CD4-positive, alpha-beta T cell (primary cell): ENCODE results near the gene TMBIM1. TPM values are rescaled to one million over a fixed set of nuclear protein-coding genes. Genes with fewer than 3 reads are reported as not detected.
A peak's percentile ranks its signal among the peaks of the same experiment; 100 is the strongest.

ENCODE experiments used
- ATAC-seq: fragments of 200-7000 bp; cut with Tn5 transposase; one replicate; pipeline ENCODE4 v1.10.0; 2022; ENCODE audit warnings: mild to moderate bottlenecking; ENCODE audit not compliant: poor library complexity
- CTCF ChIA-PET: fragments of 350-600 bp; sonication (Branson Sonifier 250); formaldehyde crosslinking; loops from one replicate; lab custom pipeline; 2021; ENCODE audit warnings: antibody characterized with exemption, inconsistent platforms; lab: Charles Lee
- POLR2A ChIA-PET: fragments of 350-600 bp; sonication (Branson Sonifier 250); formaldehyde crosslinking; loops from one replicate; lab custom pipeline; 2021; ENCODE audit warnings: antibody characterized with exemption, inconsistent platforms; lab: Charles Lee
- DNase-seq, 14 experiments: peaks; one replicate each; pipeline ENCODE4 v3.0.0-alpha.2; 2013 to 2020; ENCODE audit warnings: mixed read lengths in 2 of 14
- H3K27ac ChIP-seq, 2 donors: one replicate each; pipeline versions ENCODE4 v1.5.1 to v1.7.0; 2013; ENCODE audit warnings: low read length in 2 of 2, low read depth in 1 of 2, mild to moderate bottlenecking in 1 of 2
- H3K27me3 ChIP-seq, 2 experiments: 1 replicate in 1 of 2; 2 replicates in 1 of 2; pipeline versions ENCODE4 v1.6.1 to v1.7.0; 2013; ENCODE audit warnings: low read length in 2 of 2, control low read depth in 1 of 2, mild to moderate bottlenecking in 1 of 2, moderate library complexity in 1 of 2; ENCODE audit not compliant: insufficient read depth in 2 of 2, control insufficient read depth in 1 of 2
- H3K36me3 ChIP-seq: one replicate; pipeline ENCODE4 v1.6.1; 2013; ENCODE audit warnings: low read length, control low read depth; ENCODE audit not compliant: insufficient read depth
- H3K4me1 ChIP-seq: one replicate; pipeline ENCODE4 v1.6.1; 2013; ENCODE audit warnings: low read length, control low read depth; ENCODE audit not compliant: insufficient read depth
- H3K4me3 ChIP-seq: one replicate; pipeline ENCODE4 v1.5.1; 2013; ENCODE audit warnings: mild to moderate bottlenecking, low read length, moderate library complexity
- H3K9me3 ChIP-seq, 2 experiments: 1 replicate in 1 of 2; 2 replicates in 1 of 2; pipeline versions ENCODE4 v1.6.1 to v1.7.0; 2013; ENCODE audit warnings: low read length in 2 of 2, mild to moderate bottlenecking in 2 of 2, control low read depth in 1 of 2, moderate library complexity in 1 of 2; ENCODE audit not compliant: control insufficient read depth in 1 of 2, insufficient read depth in 1 of 2
- H3K27ac Mint-ChIP-seq: one replicate; pipeline ENCODE4 v1.8.0; 2020; ENCODE audit warnings: mixed read lengths
- H3K27me3 Mint-ChIP-seq: one replicate; pipeline ENCODE4 v1.8.0; 2021; ENCODE audit warnings: mixed read lengths
- H3K36me3 Mint-ChIP-seq: one replicate; pipeline ENCODE4 v1.8.0; 2021; ENCODE audit warnings: low read depth, mixed read lengths
- H3K4me1 Mint-ChIP-seq: one replicate; pipeline ENCODE4 v1.8.0; 2021; ENCODE audit warnings: low read depth, mixed read lengths
- H3K4me3 Mint-ChIP-seq: one replicate; pipeline ENCODE4 v1.8.0; 2020; ENCODE audit warnings: mild to moderate bottlenecking, mixed read lengths
- H3K9me3 Mint-ChIP-seq: one replicate; pipeline ENCODE4 v1.8.0; 2020; ENCODE audit warnings: mixed read lengths
- intact Hi-C, 2 experiments: fragments of 100-400 bp; cut with DNase I in 1 of 2; cut with micrococcal nuclease in 1 of 2; formaldehyde crosslinking; loops; one replicate each; pipeline versions ENCODE4 v1.15.1 to v1.9.0; 2023 to 2025; cut with DNase I, micrococcal nuclease
- total RNA-seq, 174 experiments: library from RNA in 2 of 174; stranded (reverse) in 2 of 174; gene quantifications; one replicate each; pipeline ENCODE4 v1.2.3 and lab custom pipeline; 2021 to 2026
- TF ChIP-seq, protein P1 (sequence below): fragments of 200-600 bp; IDR thresholded peaks from one replicate; pipeline ENCODE4 v1.8.0; 2022; ENCODE audit warnings: antibody characterized with exemption, mild to moderate bottlenecking

Gene TMBIM1
- total RNA-seq, 2 experiments from 2014 or later: 99.2 to 102 TPM

DNA sequence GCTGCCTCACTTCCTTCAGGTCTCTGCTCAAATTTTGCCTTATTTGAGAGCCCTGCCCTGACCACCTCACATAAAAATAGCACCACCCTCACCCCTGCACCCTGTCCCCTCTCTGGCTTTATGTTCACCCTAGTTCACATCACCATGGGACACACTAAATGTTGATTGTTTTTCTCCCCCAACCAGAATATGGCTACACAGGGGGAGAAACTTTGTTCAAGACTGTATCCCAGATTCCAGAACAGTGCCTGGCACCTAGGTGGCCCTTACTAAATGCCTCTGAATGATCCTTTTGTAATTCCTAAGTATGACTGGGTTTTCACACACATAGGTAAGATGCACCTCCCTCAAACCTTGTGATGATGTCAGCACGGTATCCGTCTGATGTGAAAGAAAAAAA, 36.0 kb upstream of the TMBIM1 start:
- no peaks in the 10 kb centered on the region for H3K9me3 ChIP-seq
- ChIA-PET POLR2A (no interaction called here), CTCF (interaction anchor here (1.9 kb wide), 1 partner anchor 36 kb away, joined by 4 read pairs; the partner anchor contains the start of gene TMBIM1)
- Mint-ChIP-seq H3K9me3 (no peaks in the 10 kb centered on the region), H3K4me1 (peaks cover 32% of the 10 kb centered on the region), H3K27ac (no peak overlapping the region), H3K4me3 (no peak overlapping the region), H3K36me3 (no peaks in the 10 kb centered on the region), H3K27me3 (no peaks in the 10 kb centered on the region)
- no peaks in the 10 kb centered on the region for H3K36me3 ChIP-seq
- H3K4me3 ChIP-seq: no peak overlapping the region
- H3K27me3 ChIP-seq: no peaks in the 10 kb centered on the region
- DNase-seq: no peak
- TF ChIP-seq, protein P1, sequence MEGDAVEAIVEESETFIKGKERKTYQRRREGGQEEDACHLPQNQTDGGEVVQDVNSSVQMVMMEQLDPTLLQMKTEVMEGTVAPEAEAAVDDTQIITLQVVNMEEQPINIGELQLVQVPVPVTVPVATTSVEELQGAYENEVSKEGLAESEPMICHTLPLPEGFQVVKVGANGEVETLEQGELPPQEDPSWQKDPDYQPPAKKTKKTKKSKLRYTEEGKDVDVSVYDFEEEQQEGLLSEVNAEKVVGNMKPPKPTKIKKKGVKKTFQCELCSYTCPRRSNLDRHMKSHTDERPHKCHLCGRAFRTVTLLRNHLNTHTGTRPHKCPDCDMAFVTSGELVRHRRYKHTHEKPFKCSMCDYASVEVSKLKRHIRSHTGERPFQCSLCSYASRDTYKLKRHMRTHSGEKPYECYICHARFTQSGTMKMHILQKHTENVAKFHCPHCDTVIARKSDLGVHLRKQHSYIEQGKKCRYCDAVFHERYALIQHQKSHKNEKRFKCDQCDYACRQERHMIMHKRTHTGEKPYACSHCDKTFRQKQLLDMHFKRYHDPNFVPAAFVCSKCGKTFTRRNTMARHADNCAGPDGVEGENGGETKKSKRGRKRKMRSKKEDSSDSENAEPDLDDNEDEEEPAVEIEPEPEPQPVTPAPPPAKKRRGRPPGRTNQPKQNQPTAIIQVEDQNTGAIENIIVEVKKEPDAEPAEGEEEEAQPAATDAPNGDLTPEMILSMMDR: no peak
- peaks cover 35% of the 10 kb centered on the region for H3K4me1 ChIP-seq
- H3K27ac ChIP-seq: no peak overlapping the region
- ATAC-seq: no peak
- intact Hi-C loops: no loop called here

DNA sequence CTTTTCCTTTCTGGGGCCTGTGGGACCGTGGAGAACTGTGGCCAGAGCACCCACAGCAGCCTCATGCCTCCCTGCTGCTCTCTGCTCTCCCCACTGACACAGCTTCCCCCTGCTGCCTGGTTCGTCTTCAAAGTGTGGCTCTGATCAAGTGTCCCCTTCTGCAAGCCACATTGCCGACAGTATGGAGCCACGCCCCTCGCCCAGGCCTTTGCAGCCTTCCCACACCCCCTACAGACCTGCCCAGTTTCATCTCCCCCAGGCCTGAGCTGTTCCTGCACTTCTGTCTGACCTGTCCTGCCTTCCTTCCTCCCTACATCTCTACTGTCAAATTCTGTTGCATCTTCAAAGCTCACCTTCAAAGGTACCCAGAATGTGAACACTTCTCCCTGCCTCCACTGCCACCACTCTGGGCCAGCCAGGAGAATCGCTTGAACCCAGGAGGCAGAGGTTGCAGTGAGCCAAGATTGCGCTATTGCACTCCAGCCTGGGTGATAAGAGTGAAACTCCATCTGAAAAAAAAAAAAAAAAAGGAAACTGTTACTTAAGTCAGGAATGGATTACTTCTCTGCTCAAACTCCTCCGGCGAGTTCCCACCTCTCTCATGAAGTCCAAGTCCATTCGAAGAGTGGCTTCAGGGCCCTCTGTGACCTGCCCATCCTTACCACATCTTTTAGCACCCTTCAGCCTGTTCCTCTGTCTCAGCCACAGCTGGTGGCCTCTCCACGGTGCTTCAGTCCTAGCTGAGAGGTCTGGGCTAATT, 35.3 kb upstream of the TMBIM1 start:
- no peaks in the 10 kb centered on the region for H3K27me3 ChIP-seq
- TF ChIP-seq, protein P1: no peak
- CTCF ChIA-PET: no interaction called here
- no peak overlapping the region for H3K4me3 ChIP-seq
- no peak overlapping the region for H3K27ac ChIP-seq
- Mint-ChIP-seq H3K4me1 (peaks cover 33% of the 10 kb centered on the region), H3K9me3 (no peaks in the 10 kb centered on the region), H3K27me3 (no peaks in the 10 kb centered on the region), H3K36me3 (no peaks in the 10 kb centered on the region), H3K27ac (peak overlapping the region; percentile 17), H3K4me3 (peak overlapping the region; percentile 23)
- H3K4me1 ChIP-seq: peaks cover 39% of the 10 kb centered on the region
- intact Hi-C loops: no loop called here
- H3K9me3 ChIP-seq: no peaks in the 10 kb centered on the region
- ATAC-seq (no peak), DNase-seq (no peak)
- POLR2A ChIA-PET: no interaction called here
- H3K36me3 ChIP-seq: no peaks in the 10 kb centered on the region

DNA sequence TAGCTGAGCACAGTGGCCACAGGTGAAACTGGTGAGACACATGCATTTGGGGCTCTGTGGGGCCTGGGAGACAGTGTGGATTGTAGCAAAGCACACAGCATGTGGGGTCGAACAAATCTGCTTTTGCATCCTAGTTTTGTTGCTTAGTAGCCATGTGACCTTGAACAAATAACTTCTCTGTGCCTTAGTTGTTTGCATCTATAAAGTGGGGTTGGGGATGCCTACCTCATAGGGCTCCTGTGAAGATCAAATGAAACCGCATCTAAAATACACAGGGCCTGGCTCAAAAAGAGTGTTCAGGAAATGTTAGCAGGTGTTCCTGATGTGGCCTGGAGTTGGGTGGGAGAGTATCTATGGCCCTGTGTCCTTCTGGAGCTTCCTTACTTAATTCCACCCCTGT, 34.0 kb upstream of the TMBIM1 start:
- no peaks in the 10 kb centered on the region for H3K27me3 ChIP-seq
- H3K4me3 ChIP-seq: no peak overlapping the region
- H3K36me3 ChIP-seq: no peaks in the 10 kb centered on the region
- Mint-ChIP-seq H3K4me1 (peaks cover 42% of the 10 kb centered on the region), H3K27ac (no peak overlapping the region), H3K4me3 (peak overlapping the region; percentile 68), H3K9me3 (no peaks in the 10 kb centered on the region), H3K36me3 (no peaks in the 10 kb centered on the region), H3K27me3 (no peaks in the 10 kb centered on the region)
- H3K9me3 ChIP-seq: no peaks in the 10 kb centered on the region
- intact Hi-C loops: no loop called here
- ChIA-PET POLR2A (no interaction called here), CTCF (no interaction called here)
- H3K4me1 ChIP-seq: peaks cover 47% of the 10 kb centered on the region
- H3K27ac ChIP-seq: no peak overlapping the region
- ATAC-seq: peak; percentile 19
- DNase-seq: no peak
- TF ChIP-seq, protein P1: no peak
